Astrocyte of the cerebellum (primary cell): Measurements from ENCODE around the gene VAT1L.
A peak's percentile ranks its signal among the peaks of the same experiment; 100 is the strongest.

Source experiments
- DNase-seq: peaks from one replicate; pipeline ENCODE4 v3.0.0-alpha.2; 2011; ENCODE audit warnings: low read depth
- H3K4me3 ChIP-seq: 2 replicates; pipeline ENCODE4 v1.5.1; 2011; ENCODE audit warnings: mild to moderate bottlenecking, low read depth, low read length, moderate library complexity
- CTCF ChIP-seq: IDR thresholded peaks from 2 replicates; pipeline ENCODE4 v1.5.1; 2012; ENCODE audit warnings: low read length, low read depth, moderate library complexity, mild to moderate bottlenecking; ENCODE audit errors: missing control alignments
- in situ Hi-C: cut with HindIII; loops from 2 replicates; pipeline ENCODE4 v1.10.0; 2017; ENCODE audit warnings: low sequenced_read_pairs

Gene VAT1L, protein sequence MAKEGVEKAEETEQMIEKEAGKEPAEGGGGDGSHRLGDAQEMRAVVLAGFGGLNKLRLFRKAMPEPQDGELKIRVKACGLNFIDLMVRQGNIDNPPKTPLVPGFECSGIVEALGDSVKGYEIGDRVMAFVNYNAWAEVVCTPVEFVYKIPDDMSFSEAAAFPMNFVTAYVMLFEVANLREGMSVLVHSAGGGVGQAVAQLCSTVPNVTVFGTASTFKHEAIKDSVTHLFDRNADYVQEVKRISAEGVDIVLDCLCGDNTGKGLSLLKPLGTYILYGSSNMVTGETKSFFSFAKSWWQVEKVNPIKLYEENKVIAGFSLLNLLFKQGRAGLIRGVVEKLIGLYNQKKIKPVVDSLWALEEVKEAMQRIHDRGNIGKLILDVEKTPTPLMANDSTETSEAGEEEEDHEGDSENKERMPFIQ

GRCh38 chr16:77788181-77789084, at the start of gene VAT1L:
Gene VAT1L (plus strand): TSS chr16:77788564. CDS start chr16:77788683, 119 bp downstream.
- peak within 1 kb of the TSS; percentile 79 for H3K4me3 ChIP-seq
- TF ChIP-seq CTCF = no peak
- in situ Hi-C loops = no loop called here
- no peak for DNase-seq

DNA sequence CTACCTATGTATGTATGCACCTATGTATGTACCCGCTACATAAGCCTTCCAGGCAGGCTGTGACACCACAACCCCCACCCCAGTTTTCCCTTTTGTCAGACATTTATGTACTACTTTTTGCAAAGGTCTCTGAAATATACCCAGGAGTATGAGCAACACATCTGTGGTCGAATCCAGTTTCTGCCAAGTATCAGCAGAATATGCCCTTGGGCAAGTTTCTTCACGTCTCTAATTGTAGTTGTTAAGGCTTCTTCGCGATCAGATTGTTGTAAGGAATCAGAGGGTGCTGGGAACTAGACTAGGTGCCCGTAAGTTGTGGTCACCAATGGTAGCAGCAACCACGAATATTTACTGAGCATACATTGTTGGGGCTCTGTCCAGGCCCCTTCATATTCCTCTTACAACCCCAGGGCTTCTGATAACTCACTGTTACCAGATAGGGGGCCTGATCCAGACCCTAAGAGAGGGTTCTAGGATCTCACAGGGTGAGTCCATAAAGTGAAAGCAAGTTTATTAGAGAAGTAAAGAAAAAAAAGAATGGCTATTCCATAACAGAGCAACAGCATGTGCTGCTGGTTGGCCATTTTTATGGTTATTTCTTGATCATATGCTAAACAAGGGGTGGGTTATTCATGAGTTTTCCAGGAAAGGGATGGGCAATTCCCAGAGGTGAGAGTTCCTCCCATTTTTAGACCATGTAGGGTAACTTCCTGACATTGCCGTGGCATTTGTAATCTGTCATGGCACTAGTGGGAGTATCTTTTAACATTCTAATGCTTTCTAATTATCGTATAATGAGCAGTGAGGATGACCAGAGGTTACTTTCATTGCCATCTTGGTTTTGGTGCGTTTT, 49.4 kb upstream of the VAT1L start:
- in situ Hi-C loops = no loop called here
- DNase-seq = no peak
- no peak for TF ChIP-seq CTCF
- H3K4me3 ChIP-seq = no peak overlapping the region

GRCh38 chr16:77739559-77739892, 48.8 kb upstream of the VAT1L start:
- DNase-seq = no peak
- no peak for TF ChIP-seq CTCF
- in situ Hi-C loops = no loop called here

GRCh38 chr16:77744141-77744540, 44.2 kb upstream of the VAT1L start:
- no peak for TF ChIP-seq CTCF
- in situ Hi-C loops = no loop called here
- DNase-seq = no peak
- H3K4me3 ChIP-seq = no peak overlapping the region

More at GRCh38 chr16:77739559-77739892, 48.8 kb upstream of the VAT1L start:
- H3K4me3 ChIP-seq = no peak overlapping the region

DNA sequence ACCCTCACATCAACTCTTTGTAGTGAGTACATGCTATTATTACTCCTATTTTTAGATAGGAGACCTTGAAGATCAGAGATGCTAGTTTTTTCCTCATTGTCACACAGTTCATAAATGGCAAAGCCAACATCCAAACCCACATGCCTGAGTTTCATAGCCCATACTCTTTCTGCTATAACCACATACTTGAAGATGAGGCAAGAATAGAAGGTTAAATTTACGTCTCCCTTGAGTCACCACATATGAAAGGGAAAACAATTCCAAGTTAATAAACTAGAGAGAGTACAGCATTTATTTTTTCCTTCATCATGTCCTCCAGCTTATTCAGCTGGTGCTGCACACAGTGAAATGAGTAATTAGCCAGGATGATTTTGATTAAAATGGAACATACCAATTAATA, 42.4 kb upstream of the VAT1L start:
- DNase-seq = no peak
- TF ChIP-seq CTCF = no peak
- in situ Hi-C loops = no loop called here

More for the DNA sequence above, 42.4 kb upstream of the VAT1L start:
- no peak overlapping the region for H3K4me3 ChIP-seq
